Measurements from ENCODE around the gene DNAH9.

- TF ChIP-seq CTCF (IDR thresholded peaks at IDR 0.05) (no peak), EZH2 (IDR thresholded peaks at IDR 0.05; ENCODE audit: borderline replicate concordance, insufficient read depth, low read depth, low read length, poor library complexity, severe bottlenecking) (no peak)
Measured at GRCh38 chr17:11999696-12000095, 401.4 kb downstream of the DNAH9 start.
